ENCODE results near the gene SUSD3. TPM values are rescaled to one million over a fixed set of nuclear protein-coding genes. Genes with fewer than 3 reads are reported as not detected.

Gene SUSD3
- total and polyA plus RNA-seq, 4 donors = 2.0 to 9.7 (median 5.1) TPM

- DNase-seq = peak in 1 of 3 donors; percentile 11
- Histone ChIP-seq H3K27me3 (ENCODE audit: control insufficient read depth in 3 of 3, insufficient read depth in 3 of 3, low read length in 2 of 3) (no peaks in the 10 kb centered on the region), H3K36me3 (ENCODE audit: control insufficient read depth in 4 of 4, insufficient read depth in 4 of 4, low read length in 4 of 4) (peaks cover 0 to 42% (median 5%) of the 10 kb centered on the region in 4 donors), H3K9ac (ENCODE audit: insufficient read depth in 1 of 2, low read length in 2 of 2) (no peak overlapping the region), H3K27ac (ENCODE audit: low read depth in 1 of 2, low read length in 1 of 2) (no peak overlapping the region), H3K4me1 (ENCODE audit: control insufficient read depth in 5 of 5, insufficient read depth in 5 of 5, low read length in 5 of 5) (no peaks in the 10 kb centered on the region), H3K9me3 (ENCODE audit: control insufficient read depth in 4 of 4, insufficient read depth in 3 of 4, low read length in 3 of 4) (no peaks in the 10 kb centered on the region), H3K4me3 (no peak overlapping the region)
- WGBS, 2 donors = 95 to 98% methylated on average over 14 of the region's 14 CpGs
- ATAC-seq (ENCODE audit: insufficient read depth, low FRiP score) = no peak
- no peak for TF ChIP-seq CTCF (IDR thresholded peaks at IDR 0.05; ENCODE audit: control extremely low read depth, extremely low read depth)
Measured at GRCh38 chr9:93110311-93110855, 51.9 kb downstream of the SUSD3 start.

- peaks cover 0 to under 1% (median 0%) of the 10 kb centered on the region in 5 donors for H3K4me1 ChIP-seq (ENCODE audit: control insufficient read depth in 5 of 5, insufficient read depth in 5 of 5, low read length in 5 of 5)
- DNase-seq (no peak), ATAC-seq (ENCODE audit: insufficient read depth, low FRiP score) (no peak)
- H3K4me3 ChIP-seq = no peak overlapping the region
- H3K27me3 ChIP-seq (ENCODE audit: control insufficient read depth in 3 of 3, insufficient read depth in 3 of 3, low read length in 2 of 3) = no peaks in the 10 kb centered on the region
- peaks cover 0 to 42% (median 5%) of the 10 kb centered on the region in 4 donors for H3K36me3 ChIP-seq (ENCODE audit: control insufficient read depth in 4 of 4, insufficient read depth in 4 of 4, low read length in 4 of 4)
- no peak overlapping the region for H3K27ac ChIP-seq (ENCODE audit: low read depth in 1 of 2, low read length in 1 of 2)
- no peak overlapping the region for H3K9ac ChIP-seq (ENCODE audit: insufficient read depth in 1 of 2, low read length in 2 of 2)
- WGBS, 2 donors = 86 to 89% methylated on average over 11 of the region's 11 CpGs
- no peak for TF ChIP-seq CTCF (IDR thresholded peaks at IDR 0.05; ENCODE audit: control extremely low read depth, extremely low read depth)
- no peaks in the 10 kb centered on the region for H3K9me3 ChIP-seq (ENCODE audit: control insufficient read depth in 4 of 4, insufficient read depth in 3 of 4, low read length in 3 of 4)
Measured at GRCh38 chr9:93111001-93111370, 52.5 kb downstream of the SUSD3 start.

- DNase-seq (peak in 1 of 3 donors; percentile 7), ATAC-seq (ENCODE audit: insufficient read depth, low FRiP score) (no peak)
- H3K27ac ChIP-seq (ENCODE audit: low read depth in 1 of 2, low read length in 1 of 2) = peak overlapping the region in 1 of 2 donors; percentile 1
- TF ChIP-seq CTCF (IDR thresholded peaks at IDR 0.05; ENCODE audit: control extremely low read depth, extremely low read depth) = no peak
- H3K36me3 ChIP-seq (ENCODE audit: control insufficient read depth in 4 of 4, insufficient read depth in 4 of 4, low read length in 4 of 4) = peaks cover 0 to 42% (median 5%) of the 10 kb centered on the region in 4 donors
- no peaks in the 10 kb centered on the region for H3K9me3 ChIP-seq (ENCODE audit: control insufficient read depth in 4 of 4, insufficient read depth in 3 of 4, low read length in 3 of 4)
- H3K9ac ChIP-seq (ENCODE audit: insufficient read depth in 1 of 2, low read length in 2 of 2) = no peak overlapping the region
- no peak overlapping the region for H3K4me3 ChIP-seq
- WGBS, 2 donors = 64 to 81% methylated on average over 18 of the region's 18 CpGs
- no peaks in the 10 kb centered on the region for H3K27me3 ChIP-seq (ENCODE audit: control insufficient read depth in 3 of 3, insufficient read depth in 3 of 3, low read length in 2 of 3)
- peaks cover 0 to 5% (median 2%) of the 10 kb centered on the region in 5 donors for H3K4me1 ChIP-seq (ENCODE audit: control insufficient read depth in 5 of 5, insufficient read depth in 5 of 5, low read length in 5 of 5)
Measured at GRCh38 chr9:93111371-93112115, 53.0 kb downstream of the SUSD3 start.

All from lung (tissue), 12 donors.